Measurements from ENCODE around the gene LMBRD2. TPM values are rescaled to one million over a fixed set of nuclear protein-coding genes. Genes with fewer than 3 reads are reported as not detected.

The LMBRD2 gene
- total RNA-seq, 1 donor, result 22.1 TPM

GRCh38 chr5:36055984-36056383 lies 95.7 kb downstream of the LMBRD2 start:
- no peak for TF ChIP-seq CTCF (IDR thresholded peaks at IDR 0.05; ENCODE audit: insufficient read depth, low read length)
- H3K4me3 ChIP-seq (ENCODE audit: low read depth, low read length), result no peak overlapping the region
- no peak for DNase-seq (ENCODE audit: low read depth)

GRCh38 chr5:36054647-36055046 lies 97.0 kb downstream of the LMBRD2 start:
- H3K4me3 ChIP-seq (ENCODE audit: low read depth, low read length), result no peak overlapping the region
- no peak for DNase-seq (ENCODE audit: low read depth)
- no peak for TF ChIP-seq CTCF (IDR thresholded peaks at IDR 0.05; ENCODE audit: insufficient read depth, low read length)

GRCh38 chr5:36052538-36052937 lies 99.1 kb downstream of the LMBRD2 start:
- no peak overlapping the region for H3K4me3 ChIP-seq (ENCODE audit: low read depth, low read length)
- DNase-seq (ENCODE audit: low read depth), result no peak
- no peak for TF ChIP-seq CTCF (IDR thresholded peaks at IDR 0.05; ENCODE audit: insufficient read depth, low read length)

GRCh38 chr5:36049949-36050348 lies 101.7 kb downstream of the LMBRD2 start:
- TF ChIP-seq CTCF (IDR thresholded peaks at IDR 0.05; ENCODE audit: insufficient read depth, low read length), result no peak
- no peak for DNase-seq (ENCODE audit: low read depth)
- H3K4me3 ChIP-seq (ENCODE audit: low read depth, low read length), result no peak overlapping the region

Small RNA genes within 50 kb of the gene (small RNA-seq; reads per million reads assigned to genes)
- gene AC016612.1, result not detected
- 1.1 reads per million, percentile 38 among the genes with 10 or more reads in this experiment for gene MIR580
- gene RNU6-1305P, result not detected

Other genes starting within 250 kb of the LMBRD2 start
- gene CAPSL, start 213.3 kb downstream of the LMBRD2 start, total RNA-seq (ENCODE audit: low replicate concordance), result not detected in 2 replicates
- gene UGT3A1, start 160.5 kb downstream of the LMBRD2 start, total RNA-seq (ENCODE audit: low replicate concordance), result not detected in 2 replicates
- gene UGT3A2, start 85.0 kb downstream of the LMBRD2 start, total RNA-seq (ENCODE audit: low replicate concordance), result not detected in 2 replicates
- gene SKP2, start 224 bp upstream of the LMBRD2 start, total RNA-seq (ENCODE audit: low replicate concordance), result 31.5 and 36.3 TPM in 2 replicates
- gene NADK2, start 90.0 kb upstream of the LMBRD2 start, total RNA-seq (ENCODE audit: low replicate concordance), result 29.7 and 109 TPM in 2 replicates
- 0.27 TPM in 1 of 2 replicates, not detected in the other for gene RANBP3L, start 150.0 kb upstream of the LMBRD2 start, total RNA-seq (ENCODE audit: low replicate concordance)

Measured in fibroblast of the aortic adventitia (primary cell).